Lung (tissue), 12 donors: ENCODE results near the gene KIF5C. TPM values are rescaled to one million over a fixed set of nuclear protein-coding genes. Genes with fewer than 3 reads are reported as not detected.

Experiments
- ATAC-seq: fragments of 200-7000 bp; cut with Tn5 transposase; one replicate; pipeline ENCODE4 v1.9.1; 2020; ENCODE audit warnings: moderate number of reproducible peaks; ENCODE audit not compliant: insufficient read depth, low FRiP score
- DNase-seq, 3 donors: peaks; one replicate each; pipeline ENCODE4 v3.0.0-alpha.2; 2013 to 2017
- H3K27ac ChIP-seq, 2 donors: one replicate each; pipeline ENCODE4 v1.5.1; 2013; ENCODE audit warnings: mild to moderate bottlenecking in 2 of 2, moderate library complexity in 2 of 2, control low read depth in 1 of 2, inconsistent platforms in 1 of 2, low read depth in 1 of 2, low read length in 1 of 2
- H3K27me3 ChIP-seq, 3 donors: one replicate each; pipeline ENCODE4 v1.5.1; 2013; ENCODE audit warnings: low read length in 2 of 3; ENCODE audit not compliant: control insufficient read depth in 3 of 3, insufficient read depth in 3 of 3
- H3K36me3 ChIP-seq, 4 donors: one replicate each; pipeline ENCODE4 v1.5.1; 2013; ENCODE audit warnings: low read length in 4 of 4, mild to moderate bottlenecking in 1 of 4, moderate library complexity in 1 of 4; ENCODE audit not compliant: control insufficient read depth in 4 of 4, insufficient read depth in 4 of 4
- H3K4me1 ChIP-seq, 5 donors: one replicate each; pipeline ENCODE4 v1.5.1; 2013; ENCODE audit warnings: low read length in 5 of 5, mild to moderate bottlenecking in 2 of 5, moderate library complexity in 1 of 5; ENCODE audit not compliant: control insufficient read depth in 5 of 5, insufficient read depth in 5 of 5
- H3K4me3 ChIP-seq: one replicate; pipeline ENCODE4 v1.5.1; 2013; ENCODE audit warnings: mild to moderate bottlenecking, control low read depth, moderate library complexity
- H3K9ac ChIP-seq, 2 donors: one replicate each; pipeline ENCODE4 v1.5.1; 2013; ENCODE audit warnings: low read length in 2 of 2, control low read depth in 1 of 2; ENCODE audit not compliant: insufficient read depth in 1 of 2
- H3K9me3 ChIP-seq, 4 donors: one replicate each; pipeline ENCODE4 v1.5.1; 2013; ENCODE audit warnings: low read length in 3 of 4, mild to moderate bottlenecking in 1 of 4, moderate library complexity in 1 of 4; ENCODE audit not compliant: control insufficient read depth in 4 of 4, insufficient read depth in 3 of 4
- CTCF ChIP-seq: IDR thresholded peaks from 2 replicates; pipeline ENCODE4 v1.5.1; 2012; ENCODE audit warnings: mild to moderate bottlenecking; ENCODE audit errors: control extremely low read depth, extremely low read depth
- WGBS, 2 donors: extraction: QIAGEN DNeasy Blood & Tissue Kit; methylation state at CpG; one replicate each; pipeline ENCODE4 v1.1.7; 2013; 5-methylcytosine and 5-hydroxymethylcytosine counted together
- polyA plus RNA-seq, 2 donors: library from polyadenylated mRNA; stranded (reverse); fragments of 200-250 nt; gene quantifications; one replicate each; pipeline ENCODE4 v1.2.1, GENCODE V29; 2013
- total RNA-seq, 2 donors: library from RNA; depleted of rRNA in 1 of 2; stranded (reverse); fragments of >200 nt in 1 of 2; gene quantifications; one replicate each; pipeline ENCODE4 v1.2.1, GENCODE V29; 2014 to 2021
- donor health status: control.
- donor health status: control.
- donor health status: Bipolar disorder and iron deficiency.
- donor health status: healthy.
- donor health status: DM: yes; HTN: yes; CAD: no.

KIF5C gene
- total and polyA plus RNA-seq, 4 donors, result 0.22 to 1.4 (median 0.49) TPM

GRCh38 chr2:148966438-148966758, 91.4 kb downstream of the KIF5C start:
- Histone ChIP-seq H3K36me3 (no peaks in the 10 kb centered on the region), H3K27ac (no peak overlapping the region), H3K4me1 (peaks cover 0 to 17% (median 8%) of the 10 kb centered on the region in 5 donors), H3K9ac (no peak overlapping the region), H3K27me3 (no peaks in the 10 kb centered on the region), H3K9me3 (no peaks in the 10 kb centered on the region), H3K4me3 (no peak overlapping the region)
- no peak for TF ChIP-seq CTCF
- DNase-seq, result no peak
- ATAC-seq, result no peak
- 68 to 93% methylated on average over 1 of the region's 1 CpG for WGBS, 2 donors

GRCh38 chr2:148967056-148967455, 92.0 kb downstream of the KIF5C start:
- H3K27ac ChIP-seq, result no peak overlapping the region
- no peaks in the 10 kb centered on the region for H3K9me3 ChIP-seq
- no peak for DNase-seq
- H3K36me3 ChIP-seq, result no peaks in the 10 kb centered on the region
- H3K9ac ChIP-seq, result no peak overlapping the region
- H3K27me3 ChIP-seq, result no peaks in the 10 kb centered on the region
- no peak for ATAC-seq
- no peak for TF ChIP-seq CTCF
- peaks cover 0 to 17% (median 8%) of the 10 kb centered on the region in 5 donors for H3K4me1 ChIP-seq
- WGBS, 2 donors, result 89 to 93% methylated on average over 7 of the region's 7 CpGs
- no peak overlapping the region for H3K4me3 ChIP-seq

- no peak overlapping the region for H3K27ac ChIP-seq
- ATAC-seq (no peak), DNase-seq (peak in 2 of 3 donors; percentile 60 to 80)
- no peak overlapping the region for H3K9ac ChIP-seq
- peaks cover 0 to 17% (median 8%) of the 10 kb centered on the region in 5 donors for H3K4me1 ChIP-seq
- no peak overlapping the region for H3K4me3 ChIP-seq
- H3K36me3 ChIP-seq, result no peaks in the 10 kb centered on the region
- 66 to 69% methylated on average over 8 of the region's 8 CpGs for WGBS, 2 donors
- H3K27me3 ChIP-seq, result no peaks in the 10 kb centered on the region
- H3K9me3 ChIP-seq, result no peaks in the 10 kb centered on the region
- no peak for TF ChIP-seq CTCF
These were observed 92.6 kb downstream of the KIF5C start for GRCh38 chr2:148967578-148967977.

- H3K27ac ChIP-seq, result no peak overlapping the region
- H3K9ac ChIP-seq, result no peak overlapping the region
- H3K4me3 ChIP-seq, result no peak overlapping the region
- H3K27me3 ChIP-seq, result no peaks in the 10 kb centered on the region
- DNase-seq, result no peak
- H3K9me3 ChIP-seq, result no peaks in the 10 kb centered on the region
- peaks cover 0 to 17% (median 8%) of the 10 kb centered on the region in 5 donors for H3K4me1 ChIP-seq
- TF ChIP-seq CTCF, result no peak
- no peak for ATAC-seq
- WGBS, 2 donors, result 96 to 99% methylated on average over 4 of the region's 4 CpGs
- H3K36me3 ChIP-seq, result no peaks in the 10 kb centered on the region
These were observed 93.3 kb downstream of the KIF5C start for GRCh38 chr2:148968301-148968700.
